H1 (cell line): ENCODE results near the gene TNS1. TPM values are rescaled to one million over a fixed set of nuclear protein-coding genes. Genes with fewer than 3 reads are reported as not detected.

Source experiments
- CTCF ChIA-PET: fragments of 300-600 bp; sonication (Branson Sonifier 250); formaldehyde crosslinking; loops from one replicate; lab custom pipeline; 2021; ENCODE audit not compliant: partially characterized antibody; lab: Charles Lee
- POLR2A ChIA-PET: fragments of 300-600 bp; sonication (Branson Sonifier 250); formaldehyde crosslinking; loops from one replicate; lab custom pipeline; 2021; ENCODE audit warnings: inconsistent platforms; ENCODE audit not compliant: partially characterized antibody; lab: Charles Lee
- DNase-seq, 2 experiments: peaks; one replicate each; pipeline versions ENCODE4 v3.0.0 to v3.0.0-alpha.2; 2010 to 2022; ENCODE audit warnings: low spot score in 2 of 2, low read depth in 1 of 2, mixed read lengths in 1 of 2
- FAIRE-seq: peaks from 2 replicates; lab custom pipeline; 2011; peaks lifted over from hg19 to GRCh38; lab: Jason Lieb, UNC
- H2AFZ ChIP-seq: 2 replicates; pipeline ENCODE4 v1.8.1; 2012; ENCODE audit warnings: low read length, inconsistent platforms
- H2AK5ac ChIP-seq: 2 replicates; pipeline ENCODE4 v1.6.1; 2013; ENCODE audit warnings: low read depth, low read length
- H2BK120ac ChIP-seq: replicated peaks from 2 replicates; pipeline ENCODE3; 2013; ENCODE audit warnings: low read depth, low read length, inconsistent platforms
- H2BK12ac ChIP-seq: 2 replicates; pipeline ENCODE4 v1.6.1; 2013; ENCODE audit warnings: low read depth, low read length
- H2BK15ac ChIP-seq: 2 replicates; pipeline ENCODE4 v1.6.1; 2013; ENCODE audit warnings: low read length
- H2BK20ac ChIP-seq: 2 replicates; pipeline ENCODE4 v1.6.1; 2013; ENCODE audit warnings: low read length
- H2BK5ac ChIP-seq: 2 replicates; pipeline ENCODE4 v1.6.1; 2013; ENCODE audit warnings: low read depth, low read length
- H3K14ac ChIP-seq: 2 replicates; pipeline ENCODE4 v1.6.1; 2013; ENCODE audit warnings: inconsistent platforms; ENCODE audit not compliant: insufficient read length
- H3K18ac ChIP-seq: 2 replicates; pipeline ENCODE4 v1.6.1; 2013; ENCODE audit warnings: low read length; ENCODE audit errors: extremely low read depth
- H3K23ac ChIP-seq: 2 replicates; pipeline ENCODE4 v1.6.1; 2013; ENCODE audit warnings: inconsistent platforms; ENCODE audit not compliant: insufficient read length
- H3K23me2 ChIP-seq: 2 replicates; pipeline ENCODE4 v1.6.1; 2013; ENCODE audit warnings: low read depth, low read length
- H3K27ac ChIP-seq: 2 replicates; pipeline ENCODE4 v1.6.1; 2011; ENCODE audit warnings: low read depth, low read length, inconsistent platforms
- H3K27me3 ChIP-seq, 4 experiments: replicated peaks in 1 of 4; 1 replicate in 1 of 4; 2 replicates in 3 of 4; pipeline versions ENCODE4 v1.6.1 to v1.8.1; 2011 to 2013; ENCODE audit warnings: low read length in 3 of 4, mild to moderate bottlenecking in 3 of 4, inconsistent platforms in 2 of 4, mixed read lengths in 2 of 4, moderate library complexity in 1 of 4; ENCODE audit not compliant: control insufficient read depth in 3 of 4, insufficient read depth in 3 of 4; ENCODE audit errors: extremely low read depth in 1 of 4
- H3K36me3 ChIP-seq, 4 experiments: 2 replicates each; pipeline versions ENCODE4 v1.6.1 to v1.8.1; 2011 to 2013; ENCODE audit warnings: mild to moderate bottlenecking in 4 of 4, low read length in 3 of 4, moderate library complexity in 2 of 4, control low read depth in 1 of 4, inconsistent platforms in 1 of 4; ENCODE audit not compliant: insufficient read depth in 4 of 4, control insufficient read depth in 2 of 4
- H3K4ac ChIP-seq: replicated peaks from 2 replicates; pipeline ENCODE3; 2013; ENCODE audit warnings: low read length, low read depth, mixed read lengths, inconsistent platforms; ENCODE audit not compliant: insufficient read length
- H3K4me1 ChIP-seq, 4 experiments: replicated peaks in 1 of 4; 1 replicate in 1 of 4; 2 replicates in 3 of 4; pipeline versions ENCODE4 v1.6.1 to v1.8.1; 2011 to 2013; ENCODE audit warnings: low read length in 3 of 4, inconsistent platforms in 2 of 4, mixed read lengths in 1 of 4; ENCODE audit not compliant: insufficient read depth in 4 of 4, control insufficient read depth in 3 of 4
- H3K4me2 ChIP-seq, 2 experiments: 2 replicates each; pipeline versions ENCODE4 v1.6.1 to v1.8.1; 2011 to 2013; ENCODE audit warnings: low read depth in 2 of 2, low read length in 2 of 2, control low read depth in 1 of 2, inconsistent platforms in 1 of 2, mild to moderate bottlenecking in 1 of 2; ENCODE audit not compliant: insufficient read depth in 1 of 2
- H3K4me3 ChIP-seq, 4 experiments: fragments of 200-600, 300-600 bp in 1 of 4; sonication (generic), shearing (Covaris generic), sonication (Bioruptor Twin) in 1 of 4; 2 replicates each; pipeline versions ENCODE4 v1.5.1 to v1.8.1; 2011 to 2016; ENCODE audit warnings: low read length in 4 of 4, low read depth in 3 of 4, control low read depth in 2 of 4, inconsistent platforms in 2 of 4, mild to moderate bottlenecking in 2 of 4, mixed read lengths in 1 of 4, moderate library complexity in 1 of 4; ENCODE audit not compliant: insufficient read depth in 2 of 4; ENCODE audit errors: extremely low read depth in 1 of 4
- H3K56ac ChIP-seq: replicated peaks from 2 replicates; pipeline ENCODE3; 2013; ENCODE audit warnings: low read depth, mild to moderate bottlenecking, mixed read lengths, low read length, inconsistent platforms; ENCODE audit not compliant: insufficient read length
- H3K79me1 ChIP-seq: 2 replicates; pipeline ENCODE4 v1.6.1; 2013; ENCODE audit warnings: low read depth, low read length, control low read depth
- H3K79me2 ChIP-seq, 2 experiments: 2 replicates each; pipeline versions ENCODE4 v1.6.1 to v1.8.1; 2012 to 2013; ENCODE audit warnings: low read length in 2 of 2, mild to moderate bottlenecking in 2 of 2, inconsistent platforms in 1 of 2; ENCODE audit not compliant: insufficient read depth in 2 of 2, control insufficient read depth in 1 of 2
- H3K9ac ChIP-seq, 4 experiments: replicated peaks in 1 of 4; 1 replicate in 1 of 4; 2 replicates in 3 of 4; pipeline versions ENCODE4 v1.6.1 to v1.8.1; 2011 to 2013; ENCODE audit warnings: low read depth in 3 of 4, low read length in 3 of 4, control low read depth in 2 of 4, mild to moderate bottlenecking in 2 of 4, moderate library complexity in 2 of 4, inconsistent platforms in 1 of 4; ENCODE audit errors: extremely low read depth in 1 of 4
- H3K9me3 ChIP-seq, 2 experiments: 2 replicates each; pipeline versions ENCODE4 v1.6.1 to v1.8.1; 2012 to 2013; ENCODE audit warnings: mild to moderate bottlenecking in 2 of 2, moderate library complexity in 2 of 2, control low read depth in 1 of 2, inconsistent platforms in 1 of 2, low read depth in 1 of 2, low read length in 1 of 2, mixed read lengths in 1 of 2; ENCODE audit not compliant: insufficient read depth in 2 of 2
- H4K20me1 ChIP-seq, 2 experiments: replicated peaks in 1 of 2; 2 replicates each; pipeline versions ENCODE3 to v1.8.1; 2011 to 2013; ENCODE audit warnings: inconsistent platforms in 2 of 2, low read length in 2 of 2, mild to moderate bottlenecking in 1 of 2; ENCODE audit not compliant: insufficient read depth in 2 of 2, control insufficient read depth in 1 of 2
- H4K5ac ChIP-seq: 2 replicates; pipeline ENCODE4 v1.6.1; 2013; ENCODE audit warnings: low read length, low read depth, mixed read lengths, inconsistent platforms; ENCODE audit not compliant: insufficient read length
- H4K8ac ChIP-seq: 2 replicates; pipeline ENCODE4 v1.8.0; 2013; ENCODE audit warnings: mild to moderate bottlenecking, moderate library complexity, low read length, inconsistent platforms; ENCODE audit not compliant: insufficient read depth; ENCODE audit errors: extremely low read depth
- H4K91ac ChIP-seq: replicated peaks from 2 replicates; pipeline ENCODE3; 2013; ENCODE audit warnings: low read length, mixed read lengths, inconsistent platforms; ENCODE audit not compliant: insufficient read length
- CTCF ChIP-seq, 3 experiments: IDR thresholded peaks; 1 replicate in 2 of 3; 2 replicates in 1 of 3; pipeline versions ENCODE4 v1.5.1 to v1.6.1; 2011; ENCODE audit warnings: low read length in 3 of 3, mild to moderate bottlenecking in 3 of 3, inconsistent platforms in 2 of 3, low read depth in 1 of 3, moderate library complexity in 1 of 3; ENCODE audit not compliant: insufficient read depth in 1 of 3; ENCODE audit errors: control extremely low read depth in 1 of 3
- E2F6 ChIP-seq: IDR thresholded peaks from 2 replicates; pipeline ENCODE4 v1.6.1; 2012; ENCODE audit warnings: inconsistent platforms
- KDM1A ChIP-seq: fragments of 200-600, 300-600 bp; sonication (generic); IDR thresholded peaks from 2 replicates; pipeline ENCODE4 v1.7.1; 2016; ENCODE audit warnings: mild to moderate bottlenecking, low read length, borderline replicate concordance
- RAD21 ChIP-seq, 2 experiments: IDR thresholded peaks in 1 of 2; conservative IDR thresholded peaks in 1 of 2; 2 replicates each; pipeline ENCODE4 v1.6.1; 2011; ENCODE audit warnings: low read depth in 2 of 2, low read length in 2 of 2, improper control_type of control experiment in 1 of 2, inconsistent platforms in 1 of 2, mild to moderate bottlenecking in 1 of 2, moderate library complexity in 1 of 2
- TCF12 ChIP-seq: IDR thresholded peaks from 2 replicates; pipeline ENCODE4 v1.6.1; 2011; ENCODE audit warnings: low read depth, mild to moderate bottlenecking, low read length
- TEAD4 ChIP-seq: IDR thresholded peaks from 2 replicates; pipeline ENCODE4 v1.6.1; 2012; ENCODE audit warnings: low read depth, low read length, inconsistent platforms, mixed read lengths
- WGBS, 2 experiments: shearing (Covaris generic) in 1 of 2; methylation state at CpG; one replicate each; pipeline versions ENCODE4 v1.1.6 to v1.1.7; 2013 to 2015; ENCODE audit warnings: low lambda C conversion rate in 2 of 2, mixed read lengths in 2 of 2, inconsistent platforms in 1 of 2, low coverage in 1 of 2, missing lambda C conversion rate in 1 of 2; ENCODE audit not compliant: insufficient replicate concordance in 2 of 2, insufficient coverage in 1 of 2, insufficient read length in 1 of 2; ENCODE audit errors: extremely low coverage in 1 of 2, missing lambda C conversion rate in 1 of 2; 5-methylcytosine and 5-hydroxymethylcytosine counted together
- polyA plus RNA-seq, 7 experiments: library from polyadenylated mRNA; depleted of rRNA in 3 of 7; stranded (reverse) in 5 of 7; unstranded in 2 of 7; fragments of >200 nt in 5 of 7; fragments of 200-250 nt in 2 of 7; gene quantifications; 1 replicate in 5 of 7; 2 replicates in 1 of 7; 4 replicates in 1 of 7; pipeline versions ENCODE4 v1.2.1 to v1.2.3, GENCODE V29; 2011 to 2013; ENCODE audit warnings: missing spikeins in 2 of 7, mixed read lengths in 2 of 7
- total RNA-seq: library from RNA; stranded (reverse); fragmentation: NEBNext Ultra II Directional; extraction: Animal tissue kit (Norgen Biotek cat#: 25700); gene quantifications from 2 replicates; pipeline ENCODE4 v1.2.1, GENCODE V29; 2021

TNS1 gene
- total and polyA plus RNA-seq, 2 of the 8 experiments (the other 6 are each of a cell fraction or from before 2014, with no cell fraction given) = 1.5 to 5.1 TPM

- Histone ChIP-seq H2BK20ac (no peak overlapping the region), H3K56ac (no peak overlapping the region), H2BK120ac (no peak overlapping the region), H3K23me2 (peaks cover 3% of the 10 kb centered on the region; the same call in 1 of the 2 replicates), H3K18ac (no peak overlapping the region), H3K79me2 (no peaks in the 10 kb centered on the region), H3K79me1 (no peaks in the 10 kb centered on the region), H3K9ac (no peak overlapping the region), H2BK12ac (no peak overlapping the region), H4K8ac (no peak overlapping the region), H2BK15ac (no peak overlapping the region), H3K4ac (no peak overlapping the region), H3K4me2 (no peak overlapping the region), H4K5ac (no peak overlapping the region), H2AFZ (no peak overlapping the region), H3K14ac (no peak overlapping the region), H3K27me3 (no peaks in the 10 kb centered on the region), H3K27ac (no peak overlapping the region), H3K23ac (no peak overlapping the region), H4K20me1 (no peaks in the 10 kb centered on the region), H4K91ac (no peak overlapping the region), H2BK5ac (no peak overlapping the region), H2AK5ac (no peak overlapping the region), H3K4me1 (no peaks in the 10 kb centered on the region), H3K4me3 (no peak overlapping the region), H3K36me3 (no peaks in the 10 kb centered on the region), H3K9me3 (no peaks in the 10 kb centered on the region)
- peak; percentile 47 to 92 for DNase-seq
- FAIRE-seq = peak; percentile 77
- POLR2A ChIA-PET = interaction anchor here (0.9 to 1.3 kb wide), 3 partner anchors 10 to 101 kb away, joined by 3 to 5 read pairs (median 4); no protein-coding TSS in a partner anchor
- 20% methylated on average over 6 of the region's 6 CpGs; no CpG with 5 or more reads in 1 of the 2 experiments for WGBS, 2 experiments
- CTCF ChIA-PET = interaction anchor here (0.6 to 19.5 kb wide), 53 partner anchors 9 to 332 kb away, joined by 3 to 759 read pairs (median 5); partner anchors contain the start of gene TNS1
- TF ChIP-seq TCF12 (no peak), KDM1A (no peak), TEAD4 (0 out of 2 replicates have a peak, but pooled peaks have one; percentile 20), RAD21 (IDR thresholded peaks at IDR 0.05 in 1 of 2, conservative IDR thresholded peaks at IDR 0.05 in 1 of 2; ENCODE audit: low read depth in 2 of 2, low read length in 2 of 2) (peak; percentile 90), CTCF (IDR thresholded peaks at IDR 0.05; ENCODE audit: control extremely low read depth in 1 of 3, insufficient read depth in 1 of 3, low read depth in 1 of 3, low read length in 3 of 3) (peak; percentile 88 to 95 (median 94)), E2F6 (no peak)
Measured at GRCh38 chr2:217886720-217887309, 116.0 kb downstream of the TNS1 start.
